HepG2 (cell line): Measurements from ENCODE around the gene TSPAN17. TPM values are rescaled to one million over a fixed set of nuclear protein-coding genes. Genes with fewer than 3 reads are reported as not detected.

ENCODE experiments used
- ATAC-seq: fragments of 200-7000 bp; cut with Tn5 transposase; 3 replicates; pipeline ENCODE4 v1.9.1; 2020; ENCODE audit warnings: mild to moderate bottlenecking, moderate library complexity
- BruUV-seq: library from RNA; stranded (reverse); fragments of 400-500 nt; replicated peaks from 2 replicates; lab custom pipeline; 2021; lab: Mats Ljungman, UMichigan
- CTCF ChIA-PET: fragments of 300-600 bp; formaldehyde crosslinking; extraction: SDS; loops from one replicate; lab custom pipeline; 2021; ENCODE audit warnings: low total read pairs, inconsistent platforms, low intra/inter-chr PET ratio; lab: Yijun Ruan, JAX
- POLR2A ChIA-PET: fragments of 350-600 bp; sonication (Branson Sonifier 250); formaldehyde crosslinking; loops from one replicate; lab custom pipeline; 2020; ENCODE audit warnings: antibody characterized with exemption, inconsistent platforms; lab: Yijun Ruan, JAX
- DNase-seq: peaks from one replicate; pipeline ENCODE4 v3.0.0-alpha.2; 2015; ENCODE audit warnings: low spot score
- FAIRE-seq: peaks from 3 replicates; lab custom pipeline; 2011; peaks lifted over from hg19 to GRCh38; lab: Jason Lieb, UNC
- H2AFZ ChIP-seq: one replicate; pipeline ENCODE4 v1.6.1; 2011; ENCODE audit warnings: low read length, inconsistent platforms
- H3K27ac ChIP-seq: fragments of 300-600 bp; 3 replicates; pipeline ENCODE4 v1.8.0; 2011; ENCODE audit warnings: mixed run types, mild to moderate bottlenecking, mixed read lengths, low read length, inconsistent platforms; ENCODE audit not compliant: insufficient read depth; ENCODE audit errors: extremely low read length
- H3K27me3 ChIP-seq, 2 experiments: fragments of 200-600 bp in 1 of 2; 2 replicates in 1 of 2; 3 replicates in 1 of 2; pipeline versions ENCODE4 v1.6.0 to v1.8.0; 2011; ENCODE audit warnings: low read length in 2 of 2, mild to moderate bottlenecking in 2 of 2, moderate library complexity in 2 of 2, inconsistent platforms in 1 of 2; ENCODE audit not compliant: insufficient read depth in 2 of 2, control insufficient read depth in 1 of 2
- H3K36me3 ChIP-seq, 2 experiments: fragments of 200-600 bp in 1 of 2; replicated peaks in 1 of 2; 2 replicates in 1 of 2; 3 replicates in 1 of 2; pipeline versions ENCODE4 v1.5.1 to v1.8.0; 2011; ENCODE audit warnings: low read length in 2 of 2, inconsistent platforms in 1 of 2; ENCODE audit not compliant: insufficient read depth in 2 of 2, control insufficient read depth in 1 of 2
- H3K4me1 ChIP-seq: 2 replicates; pipeline ENCODE4 v1.5.1; 2012; ENCODE audit warnings: low read length, inconsistent platforms; ENCODE audit not compliant: insufficient read depth
- H3K4me2 ChIP-seq: 2 replicates; pipeline ENCODE4 v1.6.0; 2011; ENCODE audit warnings: low read depth, low read length, inconsistent platforms
- H3K4me3 ChIP-seq, 3 experiments: fragments of 200-600 bp in 1 of 3; sonication (generic), shearing (Covaris generic) in 1 of 3; replicated peaks in 1 of 3; 2 replicates each; pipeline ENCODE4 v1.5.1; 2011 to 2016; ENCODE audit warnings: low read length in 3 of 3, inconsistent platforms in 2 of 3, low read depth in 2 of 3, mild to moderate bottlenecking in 2 of 3, control low read depth in 1 of 3, mixed read lengths in 1 of 3; ENCODE audit not compliant: insufficient read depth in 1 of 3
- H3K79me2 ChIP-seq: one replicate; pipeline ENCODE4 v1.6.1; 2011; ENCODE audit warnings: low read length, inconsistent platforms; ENCODE audit not compliant: insufficient read depth
- H3K9ac ChIP-seq: 2 replicates; pipeline ENCODE4 v1.6.0; 2011; ENCODE audit warnings: mild to moderate bottlenecking, low read depth, low read length, inconsistent platforms; ENCODE audit not compliant: insufficient read depth
- H3K9me3 ChIP-seq: 2 replicates; pipeline ENCODE4 v1.5.1; 2012; ENCODE audit warnings: mild to moderate bottlenecking, low read length
- H4K20me1 ChIP-seq: 2 replicates; pipeline ENCODE4 v1.6.0; 2011; ENCODE audit warnings: inconsistent platforms, mild to moderate bottlenecking, low read length, moderate library complexity; ENCODE audit not compliant: insufficient read depth
- CENPBD1 ChIP-seq: sonication (generic); formaldehyde crosslinking; IDR thresholded peaks from 2 replicates; pipeline ENCODE4 v1.8.0; 2022; ENCODE audit warnings: missing genetic modification reagents, low read depth, mild to moderate bottlenecking, borderline replicate concordance
- ERF ChIP-seq: IDR thresholded peaks from 2 replicates; pipeline ENCODE4 v1.6.1; 2018; ENCODE audit warnings: missing biosample characterization, missing genetic modification reagents
- HDAC6 ChIP-seq: fragments of 200-600 bp; sonication (generic); IDR thresholded peaks from 2 replicates; pipeline ENCODE4 v1.7.0; 2017; ENCODE audit warnings: mild to moderate bottlenecking, antibody characterized with exemption, low read length, low read depth
- HMGA1 ChIP-seq: sonication (generic); formaldehyde crosslinking; conservative IDR thresholded peaks from 2 replicates; pipeline ENCODE4 v1.4.0; 2020; ENCODE audit warnings: missing genetic modification reagents
- IRF9 ChIP-seq: sonication (generic); formaldehyde crosslinking; IDR thresholded peaks from 2 replicates; pipeline ENCODE4 v1.8.0; 2022; ENCODE audit warnings: missing genetic modification reagents, mild to moderate bottlenecking, borderline replicate concordance
- KLF16 ChIP-seq, 2 experiments: sonication (generic) in 1 of 2; formaldehyde crosslinking in 1 of 2; IDR thresholded peaks; 2 replicates each; pipeline versions ENCODE4 v1.6.1 to v1.8.0; 2016 to 2023; ENCODE audit warnings: missing genetic modification reagents in 2 of 2, missing compliant biosample characterization in 1 of 2
- NR2F1 ChIP-seq, 2 experiments: fragments of 450-650 bp in 1 of 2; formaldehyde crosslinking in 1 of 2; IDR thresholded peaks; 2 replicates each; pipeline versions ENCODE4 v1.5.0 to v1.6.1; 2016 to 2020; ENCODE audit warnings: mild to moderate bottlenecking in 1 of 2, missing compliant biosample characterization in 1 of 2, missing genetic modification reagents in 1 of 2, moderate library complexity in 1 of 2
- PCBP2 ChIP-seq: fragments of 200-400 bp; formaldehyde crosslinking; optimal IDR thresholded peaks from 2 replicates; pipeline ENCODE3; 2018; ENCODE audit warnings: low read length, low read depth; ENCODE audit not compliant: poor library complexity, severe bottlenecking
- SMARCE1 ChIP-seq: fragments of 450-650 bp; IDR thresholded peaks from 2 replicates; pipeline ENCODE4 v1.6.1; 2017; ENCODE audit warnings: borderline replicate concordance
- ZBTB10 ChIP-seq: sonication (generic); formaldehyde crosslinking; IDR thresholded peaks from 2 replicates; pipeline ENCODE4 v1.4.0; 2020; ENCODE audit warnings: missing genetic modification reagents, borderline replicate concordance
- ZBTB46 ChIP-seq: sonication (generic); formaldehyde crosslinking; IDR thresholded peaks from 2 replicates; pipeline ENCODE4 v1.4.0; 2020; ENCODE audit warnings: mild to moderate bottlenecking, missing genetic modification reagents, borderline replicate concordance
- ZNF431 ChIP-seq: sonication (generic); formaldehyde crosslinking; IDR thresholded peaks from 2 replicates; pipeline ENCODE4 v1.9.0; 2022; ENCODE audit warnings: missing genetic modification reagents, low read depth, mild to moderate bottlenecking, borderline replicate concordance
- ZNF547 ChIP-seq: sonication (generic); formaldehyde crosslinking; IDR thresholded peaks from 2 replicates; pipeline ENCODE4 v1.5.1; 2020; ENCODE audit warnings: mild to moderate bottlenecking, missing genetic modification reagents
- ZNF7 ChIP-seq: IDR thresholded peaks from 2 replicates; pipeline ENCODE4 v1.6.1; 2016; ENCODE audit warnings: missing biosample characterization, missing genetic modification reagents
- ZNF772 ChIP-seq: sonication (generic); formaldehyde crosslinking; IDR thresholded peaks from 2 replicates; pipeline ENCODE4 v1.5.0; 2020; ENCODE audit warnings: mild to moderate bottlenecking, missing genetic modification reagents
- ZNF83 ChIP-seq: sonication (generic); formaldehyde crosslinking; IDR thresholded peaks from 2 replicates; pipeline ENCODE4 v1.4.0; 2020; ENCODE audit warnings: missing genetic modification reagents, mild to moderate bottlenecking, borderline replicate concordance
- in situ Hi-C: cut with HindIII; loops from 2 replicates; pipeline ENCODE4 v1.10.0; 2017; ENCODE audit warnings: low pct_unique_long_range_greater_than_20kb; ENCODE audit not compliant: extremely low pct_ligation_motif_present
- intact Hi-C: fragments of 100-400 bp; cut with micrococcal nuclease; formaldehyde crosslinking; loops from one replicate; pipeline ENCODE4 v1.10.0; 2022; ENCODE audit not compliant: unreplicated experiment
- polyA plus RNA-seq, 8 experiments: library from polyadenylated mRNA; depleted of rRNA in 3 of 8; stranded (reverse) in 7 of 8; unstranded in 1 of 8; fragments of >200 nt; fragmentation: Illumina TruSeq in 4 of 8; extraction: Trizol in 4 of 8; gene quantifications; 2 replicates each; pipeline versions ENCODE4 v1.2.1 to v1.2.3, GENCODE V29; 2011 to 2016; ENCODE audit warnings: low read depth in 4 of 8, missing spikeins in 1 of 8, mixed read lengths in 1 of 8; ENCODE audit not compliant: insufficient read depth in 1 of 8
- total RNA-seq, 5 experiments: library from RNA; depleted of rRNA; stranded (reverse); fragments of >200 nt; fragmentation: Illumina TruSeq; extraction: Trizol; gene quantifications; 2 replicates each; pipeline ENCODE4 v1.2.3, GENCODE V29; 2016; ENCODE audit warnings: low read depth in 1 of 5
- TF ChIP-seq, protein P1 (sequence below): sonication (generic); formaldehyde crosslinking; IDR thresholded peaks from 2 replicates; pipeline ENCODE4 v1.5.0; 2020; ENCODE audit warnings: mild to moderate bottlenecking, missing genetic modification reagents, borderline replicate concordance

Gene TSPAN17
- total and polyA plus RNA-seq, 2 of the 13 experiments (the other 11 are each of a cell fraction or from before 2014, with no cell fraction given), result 11.5 to 15.0 TPM

- Histone ChIP-seq H4K20me1 (no peaks in the 10 kb centered on the region), H3K4me1 (no peaks in the 10 kb centered on the region), H3K27me3 (peaks cover 4 to 35% of the 10 kb centered on the region in 2 experiments; a peak in 3 of 5 replicates), H3K79me2 (no peaks in the 10 kb centered on the region), H3K36me3 (no peaks in the 10 kb centered on the region), H3K4me3 (no peak overlapping the region), H3K9ac (no peak overlapping the region), H3K27ac (no peak overlapping the region), H2AFZ (no peak overlapping the region), H3K4me2 (no peak overlapping the region), H3K9me3 (no peaks in the 10 kb centered on the region)
- ATAC-seq (no peak), FAIRE-seq (no peak), DNase-seq (no peak)
- POLR2A ChIA-PET, result no interaction called here
- in situ Hi-C loops (no loop called here), intact Hi-C loops (no loop called here)
- no TSS peak for BruUV-seq
- CTCF ChIA-PET, result no interaction called here
- TF ChIP-seq NR2F1 (CRISPR knock-in tag; IDR thresholded peaks at IDR 0.05) (no peak), IRF9 (CRISPR knock-in tag) (no peak), CENPBD1 (CRISPR knock-in tag) (no peak), ERF (no peak), SMARCE1 (no peak), ZNF7 (CRISPR knock-in tag) (no peak), ZBTB10 (no peak), ZNF83 (CRISPR knock-in tag) (no peak), ZNF431 (no peak), ZNF772 (CRISPR knock-in tag) (no peak), HMGA1 (CRISPR knock-in tag) (no peak), KLF16 (CRISPR knock-in tag; IDR thresholded peaks at IDR 0.05) (no peak), HDAC6 (no peak), ZBTB46 (CRISPR knock-in tag) (no peak), PCBP2 (no peak), ZNF547 (no peak)
- TF ChIP-seq, protein P1, sequence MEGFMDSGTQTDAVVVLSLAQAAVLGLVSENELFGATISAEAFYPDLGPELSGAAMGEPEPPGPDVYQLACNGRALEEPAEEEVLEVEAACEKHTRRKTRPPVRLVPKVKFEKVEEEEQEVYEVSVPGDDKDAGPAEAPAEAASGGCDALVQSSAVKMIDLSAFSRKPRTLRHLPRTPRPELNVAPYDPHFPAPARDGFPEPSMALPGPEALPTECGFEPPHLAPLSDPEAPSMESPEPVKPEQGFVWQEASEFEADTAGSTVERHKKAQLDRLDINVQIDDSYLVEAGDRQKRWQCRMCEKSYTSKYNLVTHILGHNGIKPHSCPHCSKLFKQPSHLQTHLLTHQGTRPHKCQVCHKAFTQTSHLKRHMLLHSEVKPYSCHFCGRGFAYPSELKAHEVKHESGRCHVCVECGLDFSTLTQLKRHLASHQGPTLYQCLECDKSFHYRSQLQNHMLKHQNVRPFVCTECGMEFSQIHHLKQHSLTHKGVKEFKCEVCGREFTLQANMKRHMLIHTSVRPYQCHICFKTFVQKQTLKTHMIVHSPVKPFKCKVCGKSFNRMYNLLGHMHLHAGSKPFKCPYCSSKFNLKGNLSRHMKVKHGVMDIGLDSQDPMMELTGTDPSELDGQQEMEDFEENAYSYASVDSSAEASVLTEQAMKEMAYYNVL (CRISPR knock-in tag), result no peak
Measured at GRCh38 chr5:176685010-176685409, 37.7 kb downstream of the TSPAN17 start.
